HG02642 (cell line): ENCODE measurements around the gene BOD1L1.

Source experiments
- ATAC-seq: cut with Tn5 transposase; IDR thresholded peaks from one replicate; pipeline ENCODE4 v1.9.1; 2021; ENCODE audit warnings: mild to moderate bottlenecking; ENCODE audit not compliant: unreplicated experiment, poor library complexity

Gene BOD1L1

DNA sequence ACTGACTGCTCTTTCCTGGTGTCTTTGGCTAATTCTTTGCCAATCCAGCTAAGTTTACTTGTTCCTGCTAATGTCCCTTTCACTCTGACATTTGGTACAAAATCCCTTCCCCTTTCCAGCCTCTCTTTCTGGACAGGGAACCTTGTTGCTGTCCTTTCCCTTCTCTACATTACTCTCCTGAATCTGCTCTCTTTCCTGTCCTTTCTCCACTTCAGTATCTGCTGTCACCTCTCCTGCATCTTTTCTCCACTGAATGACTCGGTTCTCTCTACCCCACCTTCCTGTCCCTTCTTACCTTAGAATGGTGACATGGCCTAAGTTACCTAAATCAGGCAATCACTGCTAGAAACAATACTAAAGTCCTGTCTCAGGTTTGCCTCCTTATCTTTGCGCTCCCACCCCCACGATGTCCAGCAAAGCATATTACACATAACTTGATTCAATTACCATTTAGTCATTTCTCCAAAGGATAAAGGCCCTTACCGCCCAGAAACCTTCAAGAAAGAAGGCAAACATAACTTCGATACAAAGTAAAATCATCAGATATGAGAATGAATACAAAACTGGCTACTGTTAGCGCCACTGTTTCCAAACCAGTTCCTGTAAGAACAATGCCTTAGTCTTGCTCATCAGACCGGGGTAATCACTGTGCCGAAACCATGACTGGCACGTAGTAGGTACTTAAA, 890 bp downstream of the BOD1L1 start:
- no peak for ATAC-seq

- ATAC-seq = no peak
Observed at GRCh38 chr4:13618212-13618806, 9.2 kb downstream of the BOD1L1 start.

GRCh38 chr4:13617801-13618200, 9.7 kb downstream of the BOD1L1 start:
- no peak for ATAC-seq

DNA sequence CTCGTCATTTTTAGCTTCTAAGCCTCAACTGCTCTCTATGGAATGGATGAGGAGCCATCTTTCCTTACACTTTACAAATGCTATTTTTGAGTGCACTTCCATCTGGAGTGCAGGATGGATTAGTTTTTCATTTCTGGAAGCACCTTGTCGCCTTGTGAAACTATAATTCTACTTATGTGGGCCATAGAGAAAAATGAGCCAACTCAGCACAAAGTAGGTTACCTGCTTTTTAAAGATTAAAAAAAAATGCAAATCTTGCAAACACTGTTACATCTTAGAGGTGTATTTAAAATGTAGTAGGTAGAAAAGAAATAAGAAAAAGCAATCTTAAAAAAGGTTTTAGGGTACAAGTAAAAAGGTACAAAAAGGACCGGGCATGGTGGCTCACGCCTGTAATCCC, 10.9 kb downstream of the BOD1L1 start:
- ATAC-seq = no peak

DNA sequence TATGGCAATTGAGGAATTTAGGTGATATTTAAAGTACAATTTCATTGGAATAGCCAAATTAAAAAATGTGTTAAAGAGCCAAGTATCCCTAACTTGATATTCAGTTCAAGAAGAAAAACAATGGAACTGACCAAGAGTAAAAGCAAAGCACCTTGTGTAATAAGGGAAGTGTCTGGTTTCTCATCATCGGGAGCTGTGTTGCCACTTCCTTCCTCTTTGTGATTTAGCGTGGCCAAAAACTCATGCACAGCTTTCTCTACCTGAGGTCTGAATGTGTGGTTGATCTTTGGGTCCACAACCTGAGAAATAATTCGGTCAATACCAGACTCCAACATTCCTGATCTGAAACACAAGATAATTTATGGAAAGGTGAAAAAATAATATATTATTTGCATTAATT, 12.4 kb downstream of the BOD1L1 start:
- peak; percentile 60 for ATAC-seq

DNA sequence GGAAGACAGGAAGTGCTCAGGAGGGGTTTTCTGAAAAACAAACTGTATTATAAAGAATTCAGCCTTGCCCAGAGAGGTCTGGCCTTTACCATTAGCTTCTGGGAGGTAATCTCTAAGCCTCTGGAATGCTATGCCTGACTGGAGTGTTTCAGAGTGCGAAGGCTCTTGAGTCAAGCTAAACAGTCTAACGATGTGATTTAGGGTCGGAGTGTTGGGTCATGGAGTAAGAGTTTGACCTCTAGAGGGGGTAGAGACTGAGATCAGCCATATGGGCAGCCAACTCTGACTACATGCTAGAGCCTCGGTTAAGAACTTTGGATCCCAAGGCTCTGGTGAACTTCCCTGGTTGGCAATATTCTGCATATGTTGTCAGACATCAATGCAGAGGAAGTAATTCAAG, 15.0 kb downstream of the BOD1L1 start:
- ATAC-seq = no peak

- peak; percentile 98 for ATAC-seq
Observed at GRCh38 chr4:13611283-13611842, 16.2 kb downstream of the BOD1L1 start.

- ATAC-seq = no peak
Observed at GRCh38 chr4:13605330-13605729, 22.2 kb downstream of the BOD1L1 start.

DNA sequence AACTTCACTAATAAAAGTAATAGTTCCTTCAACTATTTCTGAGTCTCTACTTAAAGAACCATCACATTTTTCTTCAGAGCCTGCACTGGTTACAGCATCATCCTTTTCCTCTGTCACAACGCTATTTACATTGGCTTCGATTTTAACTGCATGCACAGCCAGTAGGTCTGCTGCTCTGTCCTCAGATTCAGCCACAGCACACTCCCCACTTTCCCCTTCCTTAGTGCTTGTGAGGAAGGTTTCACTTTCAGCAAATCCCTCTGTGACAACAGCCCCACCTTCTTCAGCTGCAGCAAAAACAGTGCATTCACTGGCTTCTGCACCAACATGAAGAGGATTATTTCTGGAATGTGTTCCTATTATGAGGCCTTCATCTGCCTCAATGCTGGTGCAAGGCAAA, 25.7 kb downstream of the BOD1L1 start:
- ATAC-seq = peak; percentile 54

- ATAC-seq = peak; percentile 69
Observed at GRCh38 chr4:13601048-13601447, 26.5 kb downstream of the BOD1L1 start.

GRCh38 chr4:13599159-13599558, 28.4 kb downstream of the BOD1L1 start:
- no peak for ATAC-seq

DNA sequence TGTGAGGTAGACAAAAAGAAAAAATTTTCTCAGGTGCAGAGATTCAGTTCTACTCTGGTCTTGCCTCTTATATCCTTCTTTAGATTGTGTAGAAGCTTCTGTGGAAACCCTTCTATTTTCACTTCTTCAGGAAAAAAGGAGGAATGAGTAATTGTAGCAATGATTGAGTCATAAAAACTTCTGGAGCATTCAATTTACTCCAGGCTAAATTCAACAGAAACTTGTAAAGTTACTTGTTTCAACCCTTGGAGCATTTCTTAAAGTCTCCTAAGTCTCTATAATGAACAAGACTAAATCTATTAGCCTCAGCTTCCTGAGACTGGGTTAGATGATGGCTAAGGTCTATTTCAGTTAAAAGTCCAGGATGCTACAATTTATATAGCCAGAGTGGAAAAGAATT, 29.9 kb downstream of the BOD1L1 start:
- no peak for ATAC-seq

DNA sequence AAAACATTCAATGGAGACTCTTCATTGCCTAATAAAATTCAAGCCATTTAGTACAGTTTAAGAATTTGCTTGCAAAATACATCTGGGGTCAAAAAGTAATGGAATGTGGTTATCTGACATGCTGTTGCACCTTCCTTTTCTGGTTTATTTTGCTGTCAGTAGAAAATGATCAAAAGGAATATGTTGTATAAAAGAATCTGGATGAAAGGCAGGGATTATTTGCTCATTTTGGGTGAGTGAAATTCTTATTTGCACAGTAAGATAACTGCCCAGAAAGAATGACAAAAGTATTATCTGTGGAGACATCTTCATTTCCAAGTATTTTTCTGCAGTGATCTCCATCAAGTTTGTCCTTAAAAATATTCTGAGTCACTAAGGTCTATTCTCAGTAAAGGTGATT, 30.4 kb downstream of the BOD1L1 start:
- no peak for ATAC-seq

GRCh38 chr4:13592220-13592619, 35.3 kb downstream of the BOD1L1 start:
- ATAC-seq = no peak

DNA sequence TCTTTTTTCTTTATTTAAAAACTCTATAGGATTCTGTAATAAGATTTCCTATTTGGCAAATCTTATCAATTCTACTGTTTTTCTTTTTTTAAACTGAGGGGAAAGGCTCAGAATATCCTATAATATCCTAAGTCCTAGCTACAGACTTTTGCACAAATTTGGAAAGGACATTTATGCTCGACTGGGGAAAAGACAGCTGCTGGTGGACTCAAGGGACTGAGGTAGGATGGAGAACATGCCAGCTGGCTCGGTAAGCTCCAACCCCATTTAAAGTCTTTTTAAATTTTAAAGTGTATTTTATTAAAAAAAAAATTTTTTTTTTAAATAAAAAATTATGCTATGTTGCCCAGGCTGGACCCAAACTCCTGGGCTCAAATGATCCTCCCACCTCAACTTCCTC, 36.8 kb downstream of the BOD1L1 start:
- ATAC-seq = no peak

DNA sequence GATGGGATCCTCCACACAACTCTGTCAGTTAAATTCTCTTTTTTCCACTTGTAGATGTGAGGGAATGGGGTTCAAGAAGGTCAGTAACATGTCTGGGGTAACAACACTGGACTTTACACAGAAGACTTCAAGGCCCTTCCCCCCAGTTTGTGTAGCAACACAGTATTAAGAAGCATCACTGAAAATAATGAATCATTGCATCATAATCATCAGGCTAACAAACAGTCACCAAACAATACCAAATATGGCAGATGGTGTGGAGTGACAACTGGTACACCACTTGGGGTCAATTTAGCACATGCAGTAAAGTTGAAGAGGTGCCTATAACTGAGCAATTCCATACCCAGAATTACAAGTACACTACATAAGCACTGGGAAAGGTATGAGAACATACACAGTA, 38.6 kb downstream of the BOD1L1 start:
- no peak for ATAC-seq

- no peak for ATAC-seq
Observed at GRCh38 chr4:13584481-13584880, 43.0 kb downstream of the BOD1L1 start.

GRCh38 chr4:13580036-13580435, 47.5 kb downstream of the BOD1L1 start:
- no peak for ATAC-seq

DNA sequence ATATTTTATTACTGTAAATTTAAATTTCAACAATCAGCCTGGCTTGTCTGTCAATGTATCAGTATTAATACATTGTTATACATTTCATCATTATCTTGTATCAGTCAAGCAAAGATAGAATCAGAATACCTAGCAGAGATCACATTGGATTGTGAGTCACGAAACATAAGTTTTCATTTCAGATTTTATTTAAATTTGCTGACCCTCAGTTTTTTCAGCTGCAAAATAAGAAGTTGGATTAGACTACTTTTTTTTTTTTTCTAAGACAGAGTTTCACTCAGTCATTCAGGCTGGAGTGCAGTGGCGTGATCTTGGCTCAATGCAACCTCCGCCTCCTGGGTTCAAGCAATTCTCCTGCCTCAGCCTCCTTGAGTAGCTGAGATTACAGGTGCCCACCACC, 49.9 kb downstream of the BOD1L1 start:
- ATAC-seq = no peak

DNA sequence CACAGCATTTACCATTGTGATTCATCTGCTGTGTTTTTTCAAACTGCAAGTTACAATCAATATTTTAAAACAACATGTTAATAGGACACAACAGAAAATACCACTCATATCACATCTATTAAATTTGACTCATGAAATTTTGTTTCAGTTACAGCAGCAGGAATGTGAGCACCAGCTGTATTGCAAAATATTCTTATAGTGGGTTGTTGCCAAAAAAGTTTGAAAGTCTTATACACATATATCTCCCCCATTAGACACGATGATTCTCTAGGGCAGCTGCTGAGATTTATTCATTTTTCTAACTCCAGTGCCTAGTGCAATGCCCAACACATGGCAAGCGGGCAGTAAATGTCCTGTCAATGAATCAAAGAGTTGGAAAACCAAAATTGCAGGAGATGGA, 56.6 kb downstream of the BOD1L1 start:
- ATAC-seq = no peak

- no peak for ATAC-seq
Observed at GRCh38 chr4:13567125-13567524, 60.4 kb downstream of the BOD1L1 start.

DNA sequence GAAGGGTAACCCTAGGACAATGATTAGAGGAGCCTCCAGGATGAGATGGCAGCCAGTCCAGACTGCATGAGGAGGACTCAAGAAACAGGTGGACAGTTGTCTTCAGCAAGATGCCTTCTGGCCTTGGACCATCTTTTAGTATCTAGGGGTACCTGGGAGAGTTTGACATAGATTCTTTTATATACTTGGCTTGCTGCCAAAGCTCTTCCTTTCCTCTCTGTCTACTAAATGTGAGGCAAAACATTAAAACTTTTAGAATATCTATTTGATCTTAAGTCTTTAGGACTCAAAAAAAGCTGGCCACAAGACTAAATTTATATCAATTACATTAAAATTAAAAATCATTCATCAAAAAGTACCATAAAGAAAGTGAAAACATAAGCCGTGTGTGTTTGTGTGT, 64.6 kb downstream of the BOD1L1 start:
- no peak for ATAC-seq
